Stomach (tissue), 9 donors: ENCODE data around the gene AIF1. TPM values are rescaled to one million over a fixed set of nuclear protein-coding genes. Genes with fewer than 3 reads are reported as not detected.

Experiments
- DNase-seq, 2 donors: peaks; one replicate each; pipeline versions ENCODE4 v3.0.0 to v3.0.0-alpha.2; 2013 to 2019
- H3K27ac ChIP-seq, 5 donors: fragments of 200-600 bp in 4 of 5; sonication (generic) in 4 of 5; one replicate each; pipeline ENCODE4 v1.5.1; 2013 to 2019; ENCODE audit warnings: mild to moderate bottlenecking in 1 of 5, moderate library complexity in 1 of 5
- H3K27me3 ChIP-seq, 3 donors: fragments of 200-600 bp; sonication (generic); one replicate each; pipeline ENCODE4 v1.5.1; 2017 to 2019; ENCODE audit warnings: mixed run types in 1 of 3
- H3K36me3 ChIP-seq, 4 donors: fragments of 200-600 bp; sonication (generic); 1 replicate in 3 of 4; 2 replicates in 1 of 4; pipeline ENCODE4 v1.5.1; 2016 to 2019
- H3K4me1 ChIP-seq, 4 donors: fragments of 200-600 bp; sonication (generic); one replicate each; pipeline ENCODE4 v1.5.1; 2016 to 2019
- H3K4me3 ChIP-seq, 4 donors: fragments of 200-600 bp; sonication (generic) in 3 of 4; one replicate each; pipeline ENCODE4 v1.5.1; 2016 to 2019; ENCODE audit warnings: mild to moderate bottlenecking in 1 of 4
- H3K9me3 ChIP-seq, 4 donors: fragments of 200-600 bp; sonication (generic); one replicate each; pipeline ENCODE4 v1.5.1; 2016 to 2019
- EP300 ChIP-seq: sonication (generic); formaldehyde crosslinking; IDR thresholded peaks from one replicate; pipeline ENCODE4 v1.6.1; 2017; ENCODE audit warnings: antibody characterized with exemption
- POLR2A ChIP-seq, 4 donors: fragments of 450-650 bp; IDR thresholded peaks; one replicate each; pipeline ENCODE4 v1.6.1; 2016; ENCODE audit warnings: antibody characterized with exemption in 4 of 4, control low read depth in 2 of 4, mild to moderate bottlenecking in 1 of 4, moderate library complexity in 1 of 4
- POLR2AphosphoS5 ChIP-seq, 3 donors: sonication (generic); formaldehyde crosslinking; IDR thresholded peaks; one replicate each; pipeline ENCODE4 v1.6.1; 2016; ENCODE audit warnings: antibody characterized with exemption in 3 of 3
- WGBS, 5 donors: extraction: QIAGEN DNeasy Blood & Tissue Kit in 3 of 5; methylation state at CpG; one replicate each; pipeline versions ENCODE4 v1.1.5 to v1.1.7; 2013 to 2018; 5-methylcytosine and 5-hydroxymethylcytosine counted together
- intact Hi-C: fragments of 100-400 bp; cut with DNase I; formaldehyde crosslinking; loops from one replicate; pipeline ENCODE4 v1.15.1; 2023; ENCODE audit warnings: low total_unique reads
- polyA plus RNA-seq, 3 donors: library from polyadenylated mRNA; stranded (reverse); fragments of 200-250 nt; gene quantifications; one replicate each; pipeline ENCODE4 v1.2.3, GENCODE V29; 2013
- total RNA-seq, 5 donors: library from RNA; depleted of rRNA; stranded (reverse); fragments of >200 nt; gene quantifications; one replicate each; pipeline versions ENCODE4 v1.1.0 to v1.2.3, GENCODE V29; 2014 to 2016
- TF ChIP-seq, protein P1 (sequence below), 7 experiments: fragments of 450-650 bp in 4 of 7; fragments of 200-600 bp in 3 of 7; sonication (generic) in 3 of 7; IDR thresholded peaks; one replicate each; pipeline ENCODE4 v1.5.1; 2016 to 2019; ENCODE audit warnings: antibody characterized with exemption in 7 of 7, control low read depth in 2 of 7, mild to moderate bottlenecking in 1 of 7
- donor health status: healthy with polysubstance abuse.
- donor health status: Bipolar disorder and iron deficiency.
- donor health status: healthy.

Gene AIF1
- total and polyA plus RNA-seq, 8 donors, result 3.2 to 74.2 (median 28.2) TPM; not detected in 1

DNA sequence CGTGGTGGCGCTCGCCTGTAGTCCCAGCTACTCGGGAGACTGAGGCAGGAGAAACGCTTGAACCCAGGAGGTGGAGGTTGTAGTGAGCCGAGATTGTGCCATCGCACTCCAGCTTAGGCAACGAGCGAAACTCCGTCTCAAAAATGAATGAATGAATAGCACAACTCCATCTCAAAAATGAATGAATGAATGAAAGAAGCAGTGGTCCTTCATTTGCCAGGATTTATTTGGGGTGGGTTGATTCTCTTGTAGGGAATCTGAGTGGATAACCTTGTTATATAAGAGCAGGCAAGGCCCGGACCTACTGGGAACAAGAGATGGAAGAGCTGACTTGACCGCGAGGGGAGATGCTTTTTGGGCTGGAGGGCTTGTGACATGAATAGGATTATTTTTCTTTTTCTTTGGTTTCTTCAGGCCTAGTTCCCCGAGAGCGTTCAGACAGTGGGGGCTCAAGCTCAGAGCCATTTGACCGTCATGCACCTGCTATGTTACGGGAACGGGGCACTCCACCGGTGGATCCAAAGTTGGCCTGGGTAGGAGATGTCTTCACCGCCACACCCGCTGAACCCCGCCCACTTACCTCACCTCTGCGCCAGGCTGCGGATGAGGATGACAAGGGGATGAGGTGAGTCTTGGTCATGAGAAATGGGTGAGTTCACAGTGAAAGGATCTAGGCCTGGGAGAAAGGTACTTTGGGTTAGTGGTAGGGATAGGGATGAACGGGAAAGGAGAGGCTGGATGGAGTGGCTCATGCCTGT is 15.3 kb downstream of the AIF1 start:
- Histone ChIP-seq H3K4me1 (no peaks in the 10 kb centered on the region), H3K36me3 (peaks cover 99 to 100% (median 100%) of the 10 kb centered on the region in 4 donors), H3K9me3 (no peaks in the 10 kb centered on the region), H3K4me3 (no peak overlapping the region), H3K27me3 (no peaks in the 10 kb centered on the region), H3K27ac (no peak overlapping the region)
- TF ChIP-seq, protein P1, sequence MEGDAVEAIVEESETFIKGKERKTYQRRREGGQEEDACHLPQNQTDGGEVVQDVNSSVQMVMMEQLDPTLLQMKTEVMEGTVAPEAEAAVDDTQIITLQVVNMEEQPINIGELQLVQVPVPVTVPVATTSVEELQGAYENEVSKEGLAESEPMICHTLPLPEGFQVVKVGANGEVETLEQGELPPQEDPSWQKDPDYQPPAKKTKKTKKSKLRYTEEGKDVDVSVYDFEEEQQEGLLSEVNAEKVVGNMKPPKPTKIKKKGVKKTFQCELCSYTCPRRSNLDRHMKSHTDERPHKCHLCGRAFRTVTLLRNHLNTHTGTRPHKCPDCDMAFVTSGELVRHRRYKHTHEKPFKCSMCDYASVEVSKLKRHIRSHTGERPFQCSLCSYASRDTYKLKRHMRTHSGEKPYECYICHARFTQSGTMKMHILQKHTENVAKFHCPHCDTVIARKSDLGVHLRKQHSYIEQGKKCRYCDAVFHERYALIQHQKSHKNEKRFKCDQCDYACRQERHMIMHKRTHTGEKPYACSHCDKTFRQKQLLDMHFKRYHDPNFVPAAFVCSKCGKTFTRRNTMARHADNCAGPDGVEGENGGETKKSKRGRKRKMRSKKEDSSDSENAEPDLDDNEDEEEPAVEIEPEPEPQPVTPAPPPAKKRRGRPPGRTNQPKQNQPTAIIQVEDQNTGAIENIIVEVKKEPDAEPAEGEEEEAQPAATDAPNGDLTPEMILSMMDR (IDR thresholded peaks at IDR 0.05), result no peak
- TF ChIP-seq POLR2AphosphoS5 (IDR thresholded peaks at IDR 0.05) (no peak), POLR2A (IDR thresholded peaks at IDR 0.05) (no peak), EP300 (no peak)
- intact Hi-C loops, result no loop called here
- DNase-seq, result no peak
- 89 to 93% (median 93%) methylated on average over 25 of the region's 25 CpGs for WGBS, 5 donors

DNA sequence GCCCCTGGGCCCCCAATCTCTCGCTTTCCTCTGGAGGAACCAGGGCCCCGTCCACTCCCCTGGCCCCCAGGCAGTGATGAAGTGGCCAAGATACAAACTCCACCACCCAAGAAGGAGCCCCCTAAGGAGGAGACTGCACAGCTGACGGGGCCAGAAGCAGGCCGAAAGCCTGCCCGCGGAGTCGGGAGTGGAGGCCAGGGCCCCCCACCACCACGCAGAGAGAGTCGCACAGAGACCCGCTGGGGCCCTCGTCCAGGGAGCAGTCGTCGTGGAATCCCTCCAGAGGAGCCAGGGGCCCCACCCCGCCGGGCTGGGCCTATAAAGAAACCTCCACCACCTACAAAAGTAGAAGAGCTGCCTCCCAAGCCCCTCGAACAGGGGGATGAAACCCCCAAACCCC is 16.2 kb downstream of the AIF1 start:
- no peaks in the 10 kb centered on the region for H3K27me3 ChIP-seq
- no peak overlapping the region for H3K4me3 ChIP-seq
- TF ChIP-seq POLR2A (IDR thresholded peaks at IDR 0.05) (no peak), EP300 (no peak), POLR2AphosphoS5 (IDR thresholded peaks at IDR 0.05) (no peak)
- TF ChIP-seq, protein P1 (IDR thresholded peaks at IDR 0.05), result no peak
- peaks cover 99 to 100% (median 100%) of the 10 kb centered on the region in 4 donors for H3K36me3 ChIP-seq
- WGBS, 5 donors, result 86 to 98% (median 87%) methylated on average over 7 to 16 of the region's 16 CpGs
- H3K4me1 ChIP-seq, result no peaks in the 10 kb centered on the region
- H3K27ac ChIP-seq, result no peak overlapping the region
- DNase-seq, result no peak
- H3K9me3 ChIP-seq, result no peaks in the 10 kb centered on the region
- intact Hi-C loops, result no loop called here

DNA sequence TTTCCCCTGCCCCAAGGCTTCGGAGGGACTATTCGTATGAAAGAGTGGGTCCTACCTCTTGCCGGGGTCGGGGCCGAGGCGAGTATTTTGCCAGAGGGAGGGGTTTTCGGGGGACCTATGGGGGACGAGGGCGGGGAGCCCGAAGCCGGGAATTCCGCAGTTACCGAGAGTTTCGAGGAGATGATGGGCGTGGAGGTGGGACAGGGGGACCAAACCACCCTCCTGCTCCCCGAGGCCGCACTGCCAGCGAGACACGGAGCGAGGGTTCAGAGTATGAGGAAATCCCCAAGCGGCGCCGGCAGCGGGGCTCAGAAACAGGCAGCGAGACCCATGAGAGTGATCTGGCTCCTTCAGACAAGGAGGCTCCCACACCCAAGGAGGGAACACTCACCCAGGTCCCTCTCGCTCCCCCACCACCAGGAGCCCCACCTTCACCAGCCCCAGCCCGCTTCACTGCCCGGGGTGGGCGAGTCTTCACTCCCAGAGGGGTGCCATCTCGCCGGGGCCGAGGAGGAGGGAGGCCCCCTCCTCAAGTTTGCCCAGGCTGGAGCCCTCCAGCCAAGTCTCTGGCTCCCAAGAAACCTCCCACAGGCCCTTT is 16.7 kb downstream of the AIF1 start:
- Histone ChIP-seq H3K4me3 (no peak overlapping the region), H3K27ac (no peak overlapping the region), H3K4me1 (no peaks in the 10 kb centered on the region), H3K36me3 (peaks cover 99 to 100% (median 100%) of the 10 kb centered on the region in 4 donors), H3K27me3 (no peaks in the 10 kb centered on the region), H3K9me3 (no peaks in the 10 kb centered on the region)
- intact Hi-C loops, result no loop called here
- DNase-seq, result no peak
- TF ChIP-seq POLR2AphosphoS5 (IDR thresholded peaks at IDR 0.05) (no peak), EP300 (no peak), POLR2A (IDR thresholded peaks at IDR 0.05) (no peak)
- TF ChIP-seq, protein P1 (IDR thresholded peaks at IDR 0.05), result no peak
- WGBS, 5 donors, result 85 to 91% (median 89%) methylated on average over 27 to 32 of the region's 32 CpGs

DNA sequence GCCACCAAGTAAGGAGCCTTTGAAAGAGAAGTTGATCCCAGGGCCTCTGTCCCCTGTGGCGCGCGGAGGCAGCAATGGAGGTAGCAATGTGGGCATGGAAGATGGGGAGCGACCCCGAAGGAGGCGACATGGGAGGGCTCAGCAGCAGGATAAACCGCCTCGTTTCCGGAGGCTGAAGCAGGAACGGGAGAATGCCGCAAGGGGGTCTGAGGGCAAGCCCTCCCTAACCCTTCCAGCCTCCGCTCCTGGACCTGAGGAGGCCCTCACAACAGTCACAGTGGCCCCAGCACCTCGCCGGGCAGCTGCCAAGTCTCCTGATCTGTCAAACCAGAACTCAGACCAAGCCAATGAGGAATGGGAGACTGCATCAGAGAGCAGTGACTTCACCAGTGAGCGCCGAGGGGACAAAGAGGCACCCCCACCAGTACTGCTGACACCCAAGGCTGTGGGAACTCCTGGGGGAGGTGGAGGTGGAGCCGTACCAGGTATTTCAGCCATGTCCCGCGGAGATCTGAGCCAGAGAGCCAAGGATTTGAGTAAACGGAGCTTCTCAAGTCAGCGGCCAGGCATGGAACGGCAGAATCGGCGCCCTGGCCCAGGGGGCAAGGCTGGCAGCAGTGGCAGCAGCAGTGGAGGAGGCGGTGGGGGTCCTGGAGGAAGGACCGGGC is 17.4 kb downstream of the AIF1 start:
- no peak for TF ChIP-seq POLR2AphosphoS5 (IDR thresholded peaks at IDR 0.05)
- TF ChIP-seq, protein P1 (IDR thresholded peaks at IDR 0.05), result no peak
- TF ChIP-seq EP300, result no peak
- TF ChIP-seq POLR2A (IDR thresholded peaks at IDR 0.05), result no peak
- 88 to 92% (median 90%) methylated on average over 25 to 26 of the region's 26 CpGs for WGBS, 5 donors
- Histone ChIP-seq H3K4me3 (no peak overlapping the region), H3K36me3 (peaks cover 99 to 100% (median 100%) of the 10 kb centered on the region in 4 donors), H3K4me1 (no peaks in the 10 kb centered on the region), H3K9me3 (no peaks in the 10 kb centered on the region), H3K27ac (peak overlapping the region in 2 of 5 donors; percentile 2 to 34), H3K27me3 (no peaks in the 10 kb centered on the region)
- intact Hi-C loops, result no loop called here
- no peak for DNase-seq
